ENCODE data around the gene CPM. TPM values are rescaled to one million over a fixed set of nuclear protein-coding genes. Genes with fewer than 3 reads are reported as not detected.

CPM gene
- polyA plus RNA-seq, 1 donor (not counting 4 experiments of a cell fraction or from before 2014, with no cell fraction given), result 2.5 TPM

DNA sequence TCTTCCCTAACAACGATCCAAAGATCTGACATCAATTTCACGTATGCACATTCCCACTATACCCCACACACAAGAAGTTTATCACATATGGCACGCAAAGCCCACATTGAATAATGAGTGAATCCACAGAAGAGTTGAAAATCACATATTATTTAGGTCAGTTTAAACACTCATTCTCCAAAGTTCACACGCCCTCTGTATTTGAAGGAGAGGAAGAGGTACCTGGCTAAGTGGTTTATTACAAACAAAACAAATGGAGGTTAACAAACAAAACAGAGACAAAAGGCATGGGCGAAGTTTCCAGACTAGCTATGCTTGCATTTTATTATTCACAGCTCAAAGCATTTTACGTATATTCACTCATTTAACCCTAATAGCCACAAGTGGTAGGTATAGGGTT lies 41.8 kb downstream of the CPM start:
- no peaks in the 10 kb centered on the region for H3K9me3 ChIP-seq (ENCODE audit: control insufficient read depth, low read depth, low read length)
- no peaks in the 10 kb centered on the region for H3K4me1 ChIP-seq (ENCODE audit: control insufficient read depth, extremely low read depth, insufficient read depth, low read length)
- DNase-seq (ENCODE audit: low read depth, low spot score), result no peak
- no peaks in the 10 kb centered on the region for H3K27me3 ChIP-seq (ENCODE audit: control insufficient read depth, extremely low read depth, insufficient read depth, low read length)
- dilution Hi-C loops (cut with MboI; ENCODE audit: extremely low pct_ligation_motif_present, low sequenced_read_pairs), result no loop called here
- H3K79me2 ChIP-seq (ENCODE audit: control insufficient read depth, insufficient read depth, low read length), result no peaks in the 10 kb centered on the region
- no peak for FAIRE-seq
- no peak overlapping the region for H2AFZ ChIP-seq (ENCODE audit: control insufficient read depth, low read length)
- H3K4me2 ChIP-seq (ENCODE audit: control insufficient read depth, extremely low read depth, insufficient read depth, low read depth, low read length), result no peak overlapping the region
- H3K36me3 ChIP-seq (ENCODE audit: control insufficient read depth in 2 of 2, extremely low read depth in 1 of 2, insufficient read depth in 2 of 2, low read length in 2 of 2), result no peaks in the 10 kb centered on the region
- no peak for TF ChIP-seq CTCF (optimal IDR thresholded peaks at IDR 0.05 in 1 of 3, IDR thresholded peaks at IDR 0.05 in 1 of 3, conservative IDR thresholded peaks at IDR 0.05 in 1 of 3; ENCODE audit: extremely low read depth in 1 of 3, insufficient read depth in 2 of 3, low read length in 3 of 3)
- no peak for TF ChIP-seq EZH2 (IDR thresholded peaks at IDR 0.05; ENCODE audit: low read length)
- H4K20me1 ChIP-seq (ENCODE audit: control insufficient read depth, extremely low read depth, insufficient read depth, low read length), result no peaks in the 10 kb centered on the region
- no peak overlapping the region for H3K4me3 ChIP-seq (ENCODE audit: control insufficient read depth in 2 of 3, extremely low read depth in 1 of 3, insufficient read depth in 2 of 3, low read depth in 1 of 3, low read length in 3 of 3)
- H3K9ac ChIP-seq (ENCODE audit: control insufficient read depth, extremely low read depth, insufficient read depth, low read length), result no peak overlapping the region
- H3K9me1 ChIP-seq (ENCODE audit: control insufficient read depth, extremely low read depth, insufficient read depth, low read length), result no peaks in the 10 kb centered on the region
- no peak overlapping the region for H3K27ac ChIP-seq (ENCODE audit: control insufficient read depth, insufficient read depth, low read length)

- FAIRE-seq (no peak), DNase-seq (ENCODE audit: low read depth, low spot score) (no peak)
- Histone ChIP-seq H3K9ac (ENCODE audit: control insufficient read depth, extremely low read depth, insufficient read depth, low read length) (no peak overlapping the region), H3K4me2 (ENCODE audit: control insufficient read depth, extremely low read depth, insufficient read depth, low read depth, low read length) (no peak overlapping the region), H2AFZ (ENCODE audit: control insufficient read depth, low read length) (no peak overlapping the region), H3K27ac (ENCODE audit: control insufficient read depth, insufficient read depth, low read length) (no peak overlapping the region), H3K79me2 (ENCODE audit: control insufficient read depth, insufficient read depth, low read length) (no peaks in the 10 kb centered on the region), H3K9me1 (ENCODE audit: control insufficient read depth, extremely low read depth, insufficient read depth, low read length) (no peaks in the 10 kb centered on the region), H3K4me3 (ENCODE audit: control insufficient read depth in 2 of 3, extremely low read depth in 1 of 3, insufficient read depth in 2 of 3, low read depth in 1 of 3, low read length in 3 of 3) (no peak overlapping the region), H3K27me3 (ENCODE audit: control insufficient read depth, extremely low read depth, insufficient read depth, low read length) (no peaks in the 10 kb centered on the region), H3K9me3 (ENCODE audit: control insufficient read depth, low read depth, low read length) (no peaks in the 10 kb centered on the region), H4K20me1 (ENCODE audit: control insufficient read depth, extremely low read depth, insufficient read depth, low read length) (no peaks in the 10 kb centered on the region), H3K36me3 (ENCODE audit: control insufficient read depth in 2 of 2, extremely low read depth in 1 of 2, insufficient read depth in 2 of 2, low read length in 2 of 2) (no peaks in the 10 kb centered on the region), H3K4me1 (ENCODE audit: control insufficient read depth, extremely low read depth, insufficient read depth, low read length) (no peaks in the 10 kb centered on the region)
- TF ChIP-seq CTCF (optimal IDR thresholded peaks at IDR 0.05 in 1 of 3, IDR thresholded peaks at IDR 0.05 in 1 of 3, conservative IDR thresholded peaks at IDR 0.05 in 1 of 3; ENCODE audit: extremely low read depth in 1 of 3, insufficient read depth in 2 of 3, low read length in 3 of 3) (no peak), EZH2 (IDR thresholded peaks at IDR 0.05; ENCODE audit: low read length) (no peak)
- dilution Hi-C loops (cut with MboI; ENCODE audit: extremely low pct_ligation_motif_present, low sequenced_read_pairs), result no loop called here
Measured at GRCh38 chr12:68890701-68891113, 42.3 kb downstream of the CPM start.

All from keratinocyte (primary cell).